Astrocyte (in vitro differentiated cells and primary cell): ENCODE results near the gene APBB2. TPM values are rescaled to one million over a fixed set of nuclear protein-coding genes. Genes with fewer than 3 reads are reported as not detected.

Source experiments
- DNase-seq: peaks from one replicate; pipeline ENCODE4 v3.0.0-alpha.2; 2010; ENCODE audit warnings: low read depth
- FAIRE-seq: peaks from 2 replicates; lab custom pipeline; 2011; peaks lifted over from hg19 to GRCh38; lab: Jason Lieb, UNC
- H2AFZ ChIP-seq: 2 replicates; pipeline ENCODE4 v1.6.0; 2012; ENCODE audit warnings: low read depth, low read length, inconsistent platforms
- H3K27ac ChIP-seq: 2 replicates; pipeline ENCODE4 v1.5.1; 2011; ENCODE audit warnings: low read depth, low read length, inconsistent platforms
- H3K27me3 ChIP-seq: 2 replicates; pipeline ENCODE4 v1.6.0; 2011; ENCODE audit warnings: low read length, inconsistent platforms; ENCODE audit not compliant: insufficient read depth
- H3K36me3 ChIP-seq: 2 replicates; pipeline ENCODE4 v1.5.1; 2011; ENCODE audit warnings: low read length, inconsistent platforms; ENCODE audit not compliant: insufficient read depth
- H3K4me1 ChIP-seq: 2 replicates; pipeline ENCODE4 v1.5.1; 2011; ENCODE audit warnings: low read length, inconsistent platforms; ENCODE audit not compliant: insufficient read depth
- H3K4me2 ChIP-seq: 2 replicates; pipeline ENCODE4 v1.6.0; 2012; ENCODE audit warnings: low read length, inconsistent platforms
- H3K4me3 ChIP-seq: 2 replicates; pipeline ENCODE4 v1.5.1; 2011; ENCODE audit warnings: low read depth, mild to moderate bottlenecking, low read length, inconsistent platforms; ENCODE audit not compliant: insufficient read depth
- H3K79me2 ChIP-seq: 2 replicates; pipeline ENCODE4 v1.6.0; 2012; ENCODE audit warnings: mild to moderate bottlenecking, low read length, inconsistent platforms; ENCODE audit not compliant: insufficient read depth
- H3K9ac ChIP-seq: 2 replicates; pipeline ENCODE4 v1.6.0; 2012; ENCODE audit warnings: mild to moderate bottlenecking, low read length, inconsistent platforms
- H3K9me3 ChIP-seq: 2 replicates; pipeline ENCODE4 v1.5.1; 2012; ENCODE audit warnings: low read depth, mild to moderate bottlenecking, low read length, inconsistent platforms; ENCODE audit not compliant: insufficient read depth
- H4K20me1 ChIP-seq: 2 replicates; pipeline ENCODE4 v1.6.0; 2012; ENCODE audit warnings: low read length, inconsistent platforms; ENCODE audit not compliant: insufficient read depth
- H3K27ac Mint-ChIP-seq: one replicate; pipeline ENCODE4 v1.8.0; 2021; ENCODE audit warnings: mild to moderate bottlenecking, mixed read lengths; ENCODE audit not compliant: unreplicated experiment
- H3K27me3 Mint-ChIP-seq: one replicate; pipeline ENCODE4 v1.8.0; 2021; ENCODE audit warnings: low read depth, mixed read lengths; ENCODE audit not compliant: unreplicated experiment
- H3K36me3 Mint-ChIP-seq: one replicate; pipeline ENCODE4 v1.8.0; 2021; ENCODE audit warnings: low read depth, mixed read lengths; ENCODE audit not compliant: unreplicated experiment
- H3K4me1 Mint-ChIP-seq: one replicate; pipeline ENCODE4 v1.8.0; 2021; ENCODE audit warnings: low read depth, mixed read lengths; ENCODE audit not compliant: unreplicated experiment
- H3K4me3 Mint-ChIP-seq: one replicate; pipeline ENCODE4 v1.8.0; 2021; ENCODE audit warnings: mild to moderate bottlenecking, moderate library complexity, mixed read lengths; ENCODE audit not compliant: unreplicated experiment
- H3K9me3 Mint-ChIP-seq: one replicate; pipeline ENCODE4 v1.8.0; 2021; ENCODE audit warnings: mild to moderate bottlenecking, mixed read lengths; ENCODE audit not compliant: unreplicated experiment
- CTCF ChIP-seq: IDR thresholded peaks from 2 replicates; pipeline ENCODE4 v1.5.1; 2011; ENCODE audit warnings: low read depth, mild to moderate bottlenecking, inconsistent platforms, low read length, moderate library complexity; ENCODE audit not compliant: insufficient read depth
- EZH2 ChIP-seq: IDR thresholded peaks from 2 replicates; pipeline ENCODE4 v1.6.1; 2012; ENCODE audit warnings: mild to moderate bottlenecking, low read length, inconsistent platforms; ENCODE audit not compliant: insufficient read depth
- total RNA-seq: library from RNA; stranded (reverse); gene quantifications from 2 replicates; pipeline ENCODE4 v1.2.1, GENCODE V29; 2021

The APBB2 gene
- total RNA-seq, 1 donor from 2014 or later = 173 TPM

GRCh38 chr4:41119867-41120295 is 94.5 kb downstream of the APBB2 start:
- no peak for TF ChIP-seq EZH2
- no peak for TF ChIP-seq CTCF
- Histone ChIP-seq H3K4me3 (no peak overlapping the region), H3K9ac (no peak overlapping the region), H3K4me1 (peaks cover 11% of the 10 kb centered on the region), H3K9me3 (no peaks in the 10 kb centered on the region), H3K27ac (no peak overlapping the region), H3K4me2 (peak overlapping the region; percentile 28), H3K36me3 (no peaks in the 10 kb centered on the region), H2AFZ (no peak overlapping the region), H3K27me3 (no peaks in the 10 kb centered on the region), H4K20me1 (peaks cover 27% of the 10 kb centered on the region), H3K79me2 (peaks cover 34% of the 10 kb centered on the region)
- Mint-ChIP-seq H3K4me3 (no peak overlapping the region), H3K9me3 (peaks cover 3% of the 10 kb centered on the region), H3K27ac (peak overlapping the region; percentile 42), H3K4me1 (peaks cover 49% of the 10 kb centered on the region), H3K36me3 (peaks cover 29% of the 10 kb centered on the region), H3K27me3 (no peaks in the 10 kb centered on the region)
- FAIRE-seq (no peak), DNase-seq (no peak)

GRCh38 chr4:41111791-41112190 is 102.6 kb downstream of the APBB2 start:
- Mint-ChIP-seq H3K9me3 (peaks cover 14% of the 10 kb centered on the region), H3K27me3 (no peaks in the 10 kb centered on the region), H3K4me1 (peaks cover 16% of the 10 kb centered on the region), H3K27ac (no peak overlapping the region), H3K4me3 (no peak overlapping the region), H3K36me3 (peaks cover 44% of the 10 kb centered on the region)
- DNase-seq = no peak
- FAIRE-seq = no peak
- no peak overlapping the region for H3K4me2 ChIP-seq
- no peak for TF ChIP-seq CTCF
- no peak for TF ChIP-seq EZH2
- no peak overlapping the region for H3K9ac ChIP-seq
- H3K79me2 ChIP-seq = peaks cover 49% of the 10 kb centered on the region
- H3K4me1 ChIP-seq = no peaks in the 10 kb centered on the region
- H4K20me1 ChIP-seq = peaks cover 57% of the 10 kb centered on the region
- no peak overlapping the region for H3K4me3 ChIP-seq
- H2AFZ ChIP-seq = no peak overlapping the region
- no peak overlapping the region for H3K27ac ChIP-seq
- no peaks in the 10 kb centered on the region for H3K9me3 ChIP-seq
- no peaks in the 10 kb centered on the region for H3K36me3 ChIP-seq
- H3K27me3 ChIP-seq = no peaks in the 10 kb centered on the region

GRCh38 chr4:41110050-41110449 is 104.3 kb downstream of the APBB2 start:
- FAIRE-seq (no peak), DNase-seq (no peak)
- no peak overlapping the region for H3K27ac Mint-ChIP-seq
- H3K4me3 Mint-ChIP-seq = no peak overlapping the region
- no peak overlapping the region for H3K27ac ChIP-seq
- no peaks in the 10 kb centered on the region for H3K27me3 Mint-ChIP-seq
- no peak overlapping the region for H3K4me2 ChIP-seq
- peaks cover 11% of the 10 kb centered on the region for H3K9me3 Mint-ChIP-seq
- no peak overlapping the region for H3K4me3 ChIP-seq
- no peaks in the 10 kb centered on the region for H3K36me3 ChIP-seq
- H3K27me3 ChIP-seq = no peaks in the 10 kb centered on the region
- H3K4me1 ChIP-seq = no peaks in the 10 kb centered on the region
- H3K9ac ChIP-seq = no peak overlapping the region
- H3K79me2 ChIP-seq = peaks cover 56% of the 10 kb centered on the region
- peaks cover 33% of the 10 kb centered on the region for H3K36me3 Mint-ChIP-seq
- no peak overlapping the region for H2AFZ ChIP-seq
- H3K9me3 ChIP-seq = no peaks in the 10 kb centered on the region
- TF ChIP-seq CTCF = no peak
- no peak for TF ChIP-seq EZH2
- peaks cover 21% of the 10 kb centered on the region for H3K4me1 Mint-ChIP-seq
- peaks cover 59% of the 10 kb centered on the region for H4K20me1 ChIP-seq
